Gastrocnemius medialis (tissue), 4 donors: ENCODE results near the gene LTB4R2.
A peak's percentile ranks its signal among the peaks of the same experiment; 100 is the strongest.

Source experiments
- POLR2A ChIP-seq, 2 donors: fragments of 450-650 bp; IDR thresholded peaks; one replicate each; pipeline ENCODE4 v1.6.1; 2017; ENCODE audit warnings: antibody characterized with exemption in 2 of 2, mild to moderate bottlenecking in 2 of 2, moderate library complexity in 2 of 2
- TF ChIP-seq, protein P1 (sequence below), 5 experiments: fragments of 450-650 bp in 3 of 5; fragments of 200-600 bp in 2 of 5; sonication (generic) in 2 of 5; IDR thresholded peaks in 4 of 5; conservative IDR thresholded peaks in 1 of 5; 1 replicate in 4 of 5; 2 replicates in 1 of 5; pipeline ENCODE4 v1.5.1; 2016 to 2019; ENCODE audit warnings: antibody characterized with exemption in 5 of 5, mild to moderate bottlenecking in 3 of 5, moderate library complexity in 3 of 5

GRCh38 chr14:24315807-24316596 is 6.1 kb downstream of the LTB4R2 start:
- TF ChIP-seq, protein P1, sequence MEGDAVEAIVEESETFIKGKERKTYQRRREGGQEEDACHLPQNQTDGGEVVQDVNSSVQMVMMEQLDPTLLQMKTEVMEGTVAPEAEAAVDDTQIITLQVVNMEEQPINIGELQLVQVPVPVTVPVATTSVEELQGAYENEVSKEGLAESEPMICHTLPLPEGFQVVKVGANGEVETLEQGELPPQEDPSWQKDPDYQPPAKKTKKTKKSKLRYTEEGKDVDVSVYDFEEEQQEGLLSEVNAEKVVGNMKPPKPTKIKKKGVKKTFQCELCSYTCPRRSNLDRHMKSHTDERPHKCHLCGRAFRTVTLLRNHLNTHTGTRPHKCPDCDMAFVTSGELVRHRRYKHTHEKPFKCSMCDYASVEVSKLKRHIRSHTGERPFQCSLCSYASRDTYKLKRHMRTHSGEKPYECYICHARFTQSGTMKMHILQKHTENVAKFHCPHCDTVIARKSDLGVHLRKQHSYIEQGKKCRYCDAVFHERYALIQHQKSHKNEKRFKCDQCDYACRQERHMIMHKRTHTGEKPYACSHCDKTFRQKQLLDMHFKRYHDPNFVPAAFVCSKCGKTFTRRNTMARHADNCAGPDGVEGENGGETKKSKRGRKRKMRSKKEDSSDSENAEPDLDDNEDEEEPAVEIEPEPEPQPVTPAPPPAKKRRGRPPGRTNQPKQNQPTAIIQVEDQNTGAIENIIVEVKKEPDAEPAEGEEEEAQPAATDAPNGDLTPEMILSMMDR (IDR thresholded peaks at IDR 0.05 in 4 of 5, conservative IDR thresholded peaks at IDR 0.05 in 1 of 5), result peak in 4 of 5 experiments; percentile 16 to 46 (median 27)
- no peak for TF ChIP-seq POLR2A (IDR thresholded peaks at IDR 0.05)
